GM06990 (cell line): ENCODE data around the gene CBLC.

Source experiments
- DNase-seq: peaks from one replicate; pipeline ENCODE4 v3.0.0-alpha.2; 2011; ENCODE audit not compliant: insufficient read length; ENCODE audit errors: extremely low read depth
- H3K27me3 ChIP-seq: replicated peaks from 2 replicates; pipeline ENCODE4 v1.6.0; 2011; ENCODE audit warnings: low read length; ENCODE audit not compliant: control insufficient read depth, insufficient read depth
- H3K36me3 ChIP-seq: 2 replicates; pipeline ENCODE4 v1.5.1; 2011; ENCODE audit warnings: low read length; ENCODE audit not compliant: control insufficient read depth, insufficient read depth
- H3K4me3 ChIP-seq: replicated peaks from 2 replicates; pipeline ENCODE4 v1.5.1; 2011; ENCODE audit warnings: low read depth, mild to moderate bottlenecking, control low read depth, low read length
- CTCF ChIP-seq: IDR thresholded peaks from 2 replicates; pipeline ENCODE4 v1.5.1; 2011; ENCODE audit warnings: low read length, control low read depth, mild to moderate bottlenecking, inconsistent platforms; ENCODE audit not compliant: insufficient read depth, poor library complexity, severe bottlenecking

The CBLC gene

GRCh38 chr19:44808463-44809371 lies 31.0 kb downstream of the CBLC start, which contains the start of gene BCAM:
TSS of gene BCAM (plus strand) at chr19:44809103. CDS start at chr19:44809125, 22 bp downstream.
- H3K4me3 ChIP-seq = no peak within 1 kb of the TSS
- TF ChIP-seq CTCF = no peak
- DNase-seq = no peak
- H3K27me3 ChIP-seq = no peaks in the 10 kb centered on the region; the same call in 1 of the 2 replicates
- H3K36me3 ChIP-seq = no peaks in the 10 kb centered on the region

- TF ChIP-seq CTCF = no peak
- Histone ChIP-seq H3K4me3 (no peak overlapping the region), H3K36me3 (no peaks in the 10 kb centered on the region), H3K27me3 (no peaks in the 10 kb centered on the region; the same call in 1 of the 2 replicates)
- no peak for DNase-seq
Measured at GRCh38 chr19:44809577-44810233, 32.0 kb downstream of the CBLC start.

GRCh38 chr19:44810234-44811121 lies 32.8 kb downstream of the CBLC start:
- H3K4me3 ChIP-seq = no peak overlapping the region
- no peak for TF ChIP-seq CTCF
- DNase-seq = no peak
- no peaks in the 10 kb centered on the region for H3K36me3 ChIP-seq
- H3K27me3 ChIP-seq = no peaks in the 10 kb centered on the region; the same call in 1 of the 2 replicates

GRCh38 chr19:44811122-44811419 lies 33.4 kb downstream of the CBLC start:
- TF ChIP-seq CTCF = no peak
- no peak for DNase-seq
- Histone ChIP-seq H3K27me3 (no peaks in the 10 kb centered on the region; the same call in 1 of the 2 replicates), H3K36me3 (no peaks in the 10 kb centered on the region), H3K4me3 (no peak overlapping the region)

- Histone ChIP-seq H3K4me3 (no peak overlapping the region), H3K27me3 (no peaks in the 10 kb centered on the region; the same call in 1 of the 2 replicates), H3K36me3 (no peaks in the 10 kb centered on the region)
- DNase-seq = no peak
- no peak for TF ChIP-seq CTCF
Measured at GRCh38 chr19:44812142-44812718, 34.5 kb downstream of the CBLC start.
